ENCODE data around the gene GET3. TPM values are rescaled to one million over a fixed set of nuclear protein-coding genes. Genes with fewer than 3 reads are reported as not detected.

GET3 gene
- total RNA-seq, 1 experiment from 2014 or later, result 53.8 TPM

- DNase-seq, result no peak
- no peak for TF ChIP-seq CTCF (IDR thresholded peaks at IDR 0.05; ENCODE audit: unreplicated experiment)
- H3K4me1 Mint-ChIP-seq (ENCODE audit: low read depth, unreplicated experiment), result peaks cover 18% of the 10 kb centered on the region
- H3K9me3 Mint-ChIP-seq (ENCODE audit: low read depth, unreplicated experiment), result no peaks in the 10 kb centered on the region
- intact Hi-C loops (cut with micrococcal nuclease; ENCODE audit: unreplicated experiment), result no loop called here
- peaks cover 72% of the 10 kb centered on the region for H3K36me3 Mint-ChIP-seq (ENCODE audit: insufficient read depth, unreplicated experiment)
- peak overlapping the region; percentile 65 for H3K27ac Mint-ChIP-seq (ENCODE audit: unreplicated experiment)
- H3K4me3 Mint-ChIP-seq (ENCODE audit: low read depth, unreplicated experiment), result peak overlapping the region; percentile 10
- no TSS peak for BruUV-seq (replicated peaks)
- CTCF ChIA-PET, result no interaction called here
- H3K27me3 Mint-ChIP-seq (ENCODE audit: unreplicated experiment), result no peaks in the 10 kb centered on the region
Observed at GRCh38 chr19:12773571-12773970, 36.3 kb downstream of the GET3 start.

- intact Hi-C loops (cut with micrococcal nuclease; ENCODE audit: unreplicated experiment), result no loop called here
- BruUV-seq (replicated peaks), result no TSS peak
- CTCF ChIA-PET, result interaction anchor here (0.9 kb wide), 1 partner anchor 21 kb away, joined by 3 read pairs; no protein-coding TSS in a partner anchor
Observed at GRCh38 chr19:12774588-12775555, 37.6 kb downstream of the GET3 start, which contains the start of gene HOOK2. TSS of gene HOOK2 (minus strand) at chr19:12775552. CDS start at chr19:12775449, 103 bp downstream.

GRCh38 chr19:12777217-12778016 is 40.1 kb downstream of the GET3 start:
- no peaks in the 10 kb centered on the region for H3K9me3 Mint-ChIP-seq (ENCODE audit: low read depth, unreplicated experiment)
- peaks cover 20% of the 10 kb centered on the region for H3K4me1 Mint-ChIP-seq (ENCODE audit: low read depth, unreplicated experiment)
- H3K36me3 Mint-ChIP-seq (ENCODE audit: insufficient read depth, unreplicated experiment), result peaks cover 52% of the 10 kb centered on the region
- CTCF ChIA-PET, result interaction anchor here (0.6 to 3.0 kb wide), 5 partner anchors 8 to 96 kb away, joined by 3 to 17 read pairs (median 8); partner anchors contain the start of gene JUNB
- no peaks in the 10 kb centered on the region for H3K27me3 Mint-ChIP-seq (ENCODE audit: unreplicated experiment)
- TF ChIP-seq CTCF (IDR thresholded peaks at IDR 0.05; ENCODE audit: unreplicated experiment), result peak; percentile 79
- BruUV-seq (replicated peaks), result no TSS peak
- DNase-seq, result peak; percentile 87
- peak overlapping the region; percentile 93 for H3K27ac Mint-ChIP-seq (ENCODE audit: unreplicated experiment)
- H3K4me3 Mint-ChIP-seq (ENCODE audit: low read depth, unreplicated experiment), result peak overlapping the region; percentile 76
- intact Hi-C loops (cut with micrococcal nuclease; ENCODE audit: unreplicated experiment), result loop anchor here (1.0 kb wide), 1 partner anchor 18 kb away; no protein-coding TSS in a partner anchor

More at GRCh38 chr19:12774588-12775555, 37.6 kb downstream of the GET3 start, which contains the start of gene HOOK2:
- no peaks in the 10 kb centered on the region for H3K9me3 Mint-ChIP-seq (ENCODE audit: low read depth, unreplicated experiment)
- H3K36me3 Mint-ChIP-seq (ENCODE audit: insufficient read depth, unreplicated experiment), result peaks cover 67% of the 10 kb centered on the region
- peaks cover 20% of the 10 kb centered on the region for H3K4me1 Mint-ChIP-seq (ENCODE audit: low read depth, unreplicated experiment)
- H3K27ac Mint-ChIP-seq (ENCODE audit: unreplicated experiment), result peak within 1 kb of the TSS; percentile 47
- H3K4me3 Mint-ChIP-seq (ENCODE audit: low read depth, unreplicated experiment), result peak within 1 kb of the TSS; percentile 69
- DNase-seq, result peak; percentile 87
- H3K27me3 Mint-ChIP-seq (ENCODE audit: unreplicated experiment), result no peaks in the 10 kb centered on the region
- TF ChIP-seq CTCF (IDR thresholded peaks at IDR 0.05; ENCODE audit: unreplicated experiment), result no peak
